NT2/D1 (cell line): ENCODE measurements around the gene AHDC1.

ENCODE experiments used
- SUZ12 ChIP-seq: IDR thresholded peaks from 2 replicates; pipeline ENCODE4 v1.6.1; 2011; ENCODE audit not compliant: insufficient read length, insufficient read depth; ENCODE audit errors: extremely low read depth
- YY1 ChIP-seq: IDR thresholded peaks from 2 replicates; pipeline ENCODE4 v1.6.1; 2011; ENCODE audit not compliant: insufficient read length, insufficient read depth

- no peak for TF ChIP-seq YY1
- TF ChIP-seq SUZ12: no peak
Observed at GRCh38 chr1:27535386-27535785, 68.6 kb downstream of the AHDC1 start.
